AG10803 (cell line): ENCODE measurements around the gene SPCS3.

Source experiments
- DNase-seq: peaks from one replicate; pipeline ENCODE4 v3.0.0; 2010; ENCODE audit warnings: low read depth
- H3K4me3 ChIP-seq: 2 replicates; pipeline ENCODE4 v1.5.1; 2011; ENCODE audit warnings: mild to moderate bottlenecking, low read length, control low read depth
- CTCF ChIP-seq: conservative IDR thresholded peaks from 2 replicates; pipeline ENCODE4 v1.5.1; 2011; ENCODE audit warnings: mild to moderate bottlenecking, low read length, control low read depth, inconsistent platforms

Gene SPCS3

GRCh38 chr4:176319704-176320339, at the start of gene SPCS3:
Gene SPCS3 (plus strand): TSS chr4:176319966. CDS start chr4:176320077, 111 bp downstream.
- TF ChIP-seq CTCF = no peak
- H3K4me3 ChIP-seq = peak within 1 kb of the TSS; percentile 86
- peak; percentile 93 for DNase-seq

- H3K4me3 ChIP-seq = peak overlapping the region; percentile 18; the same call in 1 of the 2 replicates
- no peak for TF ChIP-seq CTCF
- DNase-seq = peak; percentile 98
Measured at GRCh38 chr4:176270669-176271068, 49.1 kb upstream of the SPCS3 start.

GRCh38 chr4:176271749-176272148, 48.0 kb upstream of the SPCS3 start:
- DNase-seq = peak; percentile 55
- TF ChIP-seq CTCF = no peak

GRCh38 chr4:176272799-176273198, 47.0 kb upstream of the SPCS3 start:
- no peak for DNase-seq

More at GRCh38 chr4:176271749-176272148, 48.0 kb upstream of the SPCS3 start:
- H3K4me3 ChIP-seq = no peak overlapping the region

GRCh38 chr4:176273736-176274135, 46.0 kb upstream of the SPCS3 start:
- no peak for TF ChIP-seq CTCF
- DNase-seq = peak; percentile 42
- no peak overlapping the region for H3K4me3 ChIP-seq

More at GRCh38 chr4:176272799-176273198, 47.0 kb upstream of the SPCS3 start:
- H3K4me3 ChIP-seq = no peak overlapping the region
- TF ChIP-seq CTCF = no peak

GRCh38 chr4:176274441-176274840, 45.3 kb upstream of the SPCS3 start:
- no peak for TF ChIP-seq CTCF
- peak; percentile 73 for DNase-seq

GRCh38 chr4:176276710-176277109, 43.1 kb upstream of the SPCS3 start:
- DNase-seq = no peak
- TF ChIP-seq CTCF = no peak
- no peak overlapping the region for H3K4me3 ChIP-seq

More at GRCh38 chr4:176274441-176274840, 45.3 kb upstream of the SPCS3 start:
- H3K4me3 ChIP-seq = no peak overlapping the region
